BJ (cell line): Measurements from ENCODE around the gene MFSD1. TPM values are rescaled to one million over a fixed set of nuclear protein-coding genes. Genes with fewer than 3 reads are reported as not detected.

Experiments
- CTCF ChIA-PET: fragments of 350-600 bp; formaldehyde crosslinking; extraction: SDS; loops from one replicate; lab custom pipeline; 2021; ENCODE audit warnings: antibody characterized with exemption, inconsistent platforms; lab: Yijun Ruan, JAX
- POLR2A ChIA-PET: fragments of 300-600 bp; sonication (Branson Sonifier 250); formaldehyde crosslinking; extraction: SDS; loops from one replicate; lab custom pipeline; 2021; ENCODE audit warnings: antibody characterized with exemption; lab: Charles Lee
- DNase-seq: peaks from one replicate; pipeline ENCODE4 v3.0.0-alpha.2; 2011; ENCODE audit warnings: low read depth
- H3K27me3 ChIP-seq: 2 replicates; pipeline ENCODE4 v1.6.0; 2011; ENCODE audit warnings: low read length; ENCODE audit not compliant: control insufficient read depth, insufficient read depth
- H3K36me3 ChIP-seq: 2 replicates; pipeline ENCODE4 v1.5.1; 2011; ENCODE audit warnings: low read length; ENCODE audit not compliant: control insufficient read depth, insufficient read depth
- H3K4me3 ChIP-seq: 2 replicates; pipeline ENCODE4 v1.5.1; 2011; ENCODE audit warnings: low read depth, mild to moderate bottlenecking, control low read depth, low read length
- CTCF ChIP-seq: IDR thresholded peaks from 2 replicates; pipeline ENCODE4 v1.5.1; 2011; ENCODE audit warnings: low read depth, mild to moderate bottlenecking, control low read depth, inconsistent platforms, low read length, moderate library complexity; ENCODE audit not compliant: insufficient read depth
- polyA minus RNA-seq: library from RNA; depleted of rRNA, polyadenylated mRNA; stranded (reverse); fragments of >200 nt; gene quantifications from 2 replicates; pipeline ENCODE4 v1.2.3, GENCODE V29; 2011; rRNA and poly(A)+ RNA removed
- polyA plus RNA-seq: library from polyadenylated mRNA; depleted of rRNA; stranded (reverse); fragments of >200 nt; gene quantifications from 2 replicates; pipeline ENCODE4 v1.2.3, GENCODE V29; 2011; rRNA removed

Gene MFSD1
- polyA plus RNA-seq: 69.8 and 94.7 TPM in 2 replicates
- 29.4 and 42.1 TPM in 2 replicates for polyA minus RNA-seq

GRCh38 chr3:158801696-158802408, at the start of gene MFSD1:
TSS of gene MFSD1 (plus strand) at chr3:158802054. CDS start at chr3:158802153, 99 bp downstream.
- Histone ChIP-seq H3K36me3 (no peaks in the 10 kb centered on the region), H3K27me3 (no peaks in the 10 kb centered on the region), H3K4me3 (peak within 1 kb of the TSS; percentile 70)
- CTCF ChIA-PET: interaction anchor here (0.8 to 4.2 kb wide), 10 partner anchors 9 to 458 kb away, joined by 3 to 33 read pairs (median 4); partner anchors contain the start of gene GFM1
- no peak for TF ChIP-seq CTCF
- POLR2A ChIA-PET: interaction anchor here (0.8 to 0.9 kb wide), 2 partner anchors 92 to 130 kb away, joined by 3 read pairs; partner anchors contain the start of gene LXN
- DNase-seq: peak; percentile 55

GRCh38 chr3:158753854-158754253, 48.0 kb upstream of the MFSD1 start:
- ChIA-PET POLR2A (no interaction called here), CTCF (no interaction called here)
- no peaks in the 10 kb centered on the region for H3K27me3 ChIP-seq
- no peak for TF ChIP-seq CTCF
- no peak overlapping the region for H3K4me3 ChIP-seq
- no peak for DNase-seq
- peaks cover 1% of the 10 kb centered on the region for H3K36me3 ChIP-seq

- ChIA-PET POLR2A (no interaction called here), CTCF (interaction anchor here (0.8 to 1.7 kb wide), 3 partner anchors 13 to 36 kb away, joined by 3 read pairs; no protein-coding TSS in a partner anchor)
- no peak for TF ChIP-seq CTCF
- Histone ChIP-seq H3K4me3 (no peak overlapping the region), H3K27me3 (no peaks in the 10 kb centered on the region), H3K36me3 (no peaks in the 10 kb centered on the region)
- DNase-seq: no peak
These were observed 46.4 kb upstream of the MFSD1 start for GRCh38 chr3:158755421-158755820.

GRCh38 chr3:158761350-158761749, 40.5 kb upstream of the MFSD1 start:
- no peak for DNase-seq
- Histone ChIP-seq H3K27me3 (no peaks in the 10 kb centered on the region), H3K36me3 (no peaks in the 10 kb centered on the region), H3K4me3 (no peak overlapping the region)
- POLR2A ChIA-PET: no interaction called here
- TF ChIP-seq CTCF: no peak
- CTCF ChIA-PET: interaction anchor here (1.2 kb wide), 1 partner anchor 19 kb away, joined by 3 read pairs; no protein-coding TSS in a partner anchor

GRCh38 chr3:158762701-158763100, 39.2 kb upstream of the MFSD1 start:
- POLR2A ChIA-PET: no interaction called here
- CTCF ChIA-PET: interaction anchor here (0.9 kb wide), 1 partner anchor 15 kb away, joined by 3 read pairs; no protein-coding TSS in a partner anchor

More at GRCh38 chr3:158762701-158763100, 39.2 kb upstream of the MFSD1 start:
- no peak for DNase-seq
- no peak overlapping the region for H3K4me3 ChIP-seq
- no peak for TF ChIP-seq CTCF
- H3K27me3 ChIP-seq: no peaks in the 10 kb centered on the region
- H3K36me3 ChIP-seq: no peaks in the 10 kb centered on the region
